Measurements from ENCODE around the gene AGTPBP1.

Gene AGTPBP1

GRCh38 chr9:85514256-85514655 is 227.5 kb downstream of the AGTPBP1 start:
- Histone ChIP-seq H3K27me3 (ENCODE audit: low read depth) (no peaks in the 10 kb centered on the region), H3K4me3 (no peak overlapping the region), H3K36me3 (replicated peaks) (no peaks in the 10 kb centered on the region), H3K4me1 (no peaks in the 10 kb centered on the region), H3K9me3 (no peaks in the 10 kb centered on the region)
- no peak for DNase-seq (ENCODE audit: low spot score in 2 of 2)
- in situ Hi-C loops (cut with MboI; ENCODE audit: low sequenced_read_pairs), result no loop called here

- DNase-seq (ENCODE audit: low spot score in 2 of 2), result no peak
- H3K9me3 ChIP-seq, result no peaks in the 10 kb centered on the region
- in situ Hi-C loops (cut with MboI; ENCODE audit: low sequenced_read_pairs), result no loop called here
- no peaks in the 10 kb centered on the region for H3K27me3 ChIP-seq (ENCODE audit: low read depth)
- H3K4me3 ChIP-seq, result no peak overlapping the region
- H3K36me3 ChIP-seq (replicated peaks), result no peaks in the 10 kb centered on the region
- H3K4me1 ChIP-seq, result no peaks in the 10 kb centered on the region
Measured at GRCh38 chr9:85511746-85512145, 230.0 kb downstream of the AGTPBP1 start.

GRCh38 chr9:85510830-85511504 is 230.8 kb downstream of the AGTPBP1 start:
- no peaks in the 10 kb centered on the region for H3K27me3 ChIP-seq (ENCODE audit: low read depth)
- H3K36me3 ChIP-seq (replicated peaks), result no peaks in the 10 kb centered on the region
- no peak for DNase-seq (ENCODE audit: low spot score in 2 of 2)
- H3K9me3 ChIP-seq, result no peaks in the 10 kb centered on the region
- H3K4me1 ChIP-seq, result no peaks in the 10 kb centered on the region
- in situ Hi-C loops (cut with MboI; ENCODE audit: low sequenced_read_pairs), result no loop called here
- no peak overlapping the region for H3K4me3 ChIP-seq

- Histone ChIP-seq H3K4me3 (no peak overlapping the region), H3K36me3 (replicated peaks) (no peaks in the 10 kb centered on the region), H3K4me1 (no peaks in the 10 kb centered on the region), H3K27me3 (ENCODE audit: low read depth) (no peaks in the 10 kb centered on the region), H3K9me3 (no peaks in the 10 kb centered on the region)
- in situ Hi-C loops (cut with MboI; ENCODE audit: low sequenced_read_pairs), result loop anchor here (10.0 kb wide), 1 partner anchor 64 kb away; no protein-coding TSS in a partner anchor
- no peak for DNase-seq (ENCODE audit: low spot score in 2 of 2)
Measured at GRCh38 chr9:85508616-85509015, 233.1 kb downstream of the AGTPBP1 start.

- Histone ChIP-seq H3K9me3 (no peaks in the 10 kb centered on the region), H3K4me3 (no peak overlapping the region), H3K4me1 (no peaks in the 10 kb centered on the region), H3K27me3 (ENCODE audit: low read depth) (no peaks in the 10 kb centered on the region), H3K36me3 (replicated peaks) (no peaks in the 10 kb centered on the region)
- no peak for DNase-seq (ENCODE audit: low spot score in 2 of 2)
- in situ Hi-C loops (cut with MboI; ENCODE audit: low sequenced_read_pairs), result loop anchor here (10.0 kb wide), 1 partner anchor 61 kb away; no protein-coding TSS in a partner anchor
Measured at GRCh38 chr9:85505612-85506011, 236.1 kb downstream of the AGTPBP1 start.

GRCh38 chr9:85502815-85503655 is 238.7 kb downstream of the AGTPBP1 start:
- Histone ChIP-seq H3K36me3 (replicated peaks) (no peaks in the 10 kb centered on the region), H3K4me3 (no peak overlapping the region), H3K4me1 (no peaks in the 10 kb centered on the region), H3K27me3 (ENCODE audit: low read depth) (no peaks in the 10 kb centered on the region), H3K9me3 (no peaks in the 10 kb centered on the region)
- in situ Hi-C loops (cut with MboI; ENCODE audit: low sequenced_read_pairs), result loop anchor here (10.0 kb wide), 1 partner anchor 58 kb away; no protein-coding TSS in a partner anchor
- DNase-seq (ENCODE audit: low spot score in 2 of 2), result no peak

GRCh38 chr9:85501882-85502281 is 239.9 kb downstream of the AGTPBP1 start:
- no peaks in the 10 kb centered on the region for H3K36me3 ChIP-seq (replicated peaks)
- H3K4me1 ChIP-seq, result no peaks in the 10 kb centered on the region
- H3K4me3 ChIP-seq, result no peak overlapping the region
- no peaks in the 10 kb centered on the region for H3K27me3 ChIP-seq (ENCODE audit: low read depth)
- no peaks in the 10 kb centered on the region for H3K9me3 ChIP-seq
- in situ Hi-C loops (cut with MboI; ENCODE audit: low sequenced_read_pairs), result loop anchor here (10.0 kb wide), 1 partner anchor 57 kb away; no protein-coding TSS in a partner anchor
- DNase-seq (ENCODE audit: low spot score in 2 of 2), result no peak

GRCh38 chr9:85501456-85501855 is 240.3 kb downstream of the AGTPBP1 start:
- Histone ChIP-seq H3K4me3 (no peak overlapping the region), H3K9me3 (no peaks in the 10 kb centered on the region), H3K27me3 (ENCODE audit: low read depth) (no peaks in the 10 kb centered on the region), H3K36me3 (replicated peaks) (no peaks in the 10 kb centered on the region), H3K4me1 (no peaks in the 10 kb centered on the region)
- in situ Hi-C loops (cut with MboI; ENCODE audit: low sequenced_read_pairs), result loop anchor here (10.0 kb wide), 1 partner anchor 57 kb away; no protein-coding TSS in a partner anchor
- DNase-seq (ENCODE audit: low spot score in 2 of 2), result no peak
